ENCODE data around the gene MAP2K2. TPM values are rescaled to one million over a fixed set of nuclear protein-coding genes. Genes with fewer than 3 reads are reported as not detected.

MAP2K2 gene
- total RNA-seq, 2 experiments from 2014 or later: 108 to 133 TPM

GRCh38 chr19:4098493-4098892 lies 25.4 kb downstream of the MAP2K2 start:
- H3K27ac Mint-ChIP-seq: no peak overlapping the region
- peaks cover 23% of the 10 kb centered on the region for H3K36me3 Mint-ChIP-seq (ENCODE audit: low read depth)
- ATAC-seq (no peak), DNase-seq (no peak)
- intact Hi-C loops (cut with DNase I, micrococcal nuclease): no loop called here
- H3K4me1 Mint-ChIP-seq: peaks cover 2% of the 10 kb centered on the region
- ChIA-PET CTCF (interaction anchor here (0.6 kb wide), 1 partner anchor 54 kb away, joined by 4 read pairs; no protein-coding TSS in a partner anchor), POLR2A (no interaction called here)
- H3K27me3 Mint-ChIP-seq: no peaks in the 10 kb centered on the region
- H3K4me3 Mint-ChIP-seq: no peak overlapping the region
- no peaks in the 10 kb centered on the region for H3K9me3 Mint-ChIP-seq (ENCODE audit: low read depth)

GRCh38 chr19:4097501-4097900 lies 26.4 kb downstream of the MAP2K2 start:
- Mint-ChIP-seq H3K4me1 (no peaks in the 10 kb centered on the region), H3K27me3 (no peaks in the 10 kb centered on the region), H3K36me3 (ENCODE audit: low read depth) (peaks cover 27% of the 10 kb centered on the region), H3K27ac (no peak overlapping the region), H3K4me3 (no peak overlapping the region), H3K9me3 (ENCODE audit: low read depth) (no peaks in the 10 kb centered on the region)
- intact Hi-C loops (cut with DNase I, micrococcal nuclease): no loop called here
- ChIA-PET POLR2A (no interaction called here), CTCF (no interaction called here)
- no peak for ATAC-seq
- no peak for DNase-seq

GRCh38 chr19:4096049-4096892 lies 27.7 kb downstream of the MAP2K2 start:
- CTCF ChIA-PET: no interaction called here
- Mint-ChIP-seq H3K27me3 (no peaks in the 10 kb centered on the region), H3K36me3 (ENCODE audit: low read depth) (peaks cover 26% of the 10 kb centered on the region), H3K27ac (no peak overlapping the region), H3K4me1 (no peaks in the 10 kb centered on the region), H3K9me3 (ENCODE audit: low read depth) (no peaks in the 10 kb centered on the region), H3K4me3 (no peak overlapping the region)
- ATAC-seq (no peak), DNase-seq (no peak)
- POLR2A ChIA-PET: interaction anchor here (0.6 kb wide), 1 partner anchor 35 kb away, joined by 6 read pairs; no protein-coding TSS in a partner anchor
- intact Hi-C loops (cut with DNase I, micrococcal nuclease): no loop called here

- CTCF ChIA-PET: interaction anchor here (1.1 kb wide), 1 partner anchor 8 kb away, joined by 3 read pairs; no protein-coding TSS in a partner anchor
- ATAC-seq (no peak), DNase-seq (no peak)
- intact Hi-C loops (cut with DNase I, micrococcal nuclease): no loop called here
- Mint-ChIP-seq H3K27me3 (no peaks in the 10 kb centered on the region), H3K4me3 (no peak overlapping the region), H3K27ac (no peak overlapping the region), H3K4me1 (no peaks in the 10 kb centered on the region), H3K36me3 (ENCODE audit: low read depth) (peaks cover 21% of the 10 kb centered on the region), H3K9me3 (ENCODE audit: low read depth) (no peaks in the 10 kb centered on the region)
- POLR2A ChIA-PET: interaction anchor here (0.7 kb wide), 1 partner anchor 24 kb away, joined by 3 read pairs; no protein-coding TSS in a partner anchor
Measured at GRCh38 chr19:4095488-4095844, 28.5 kb downstream of the MAP2K2 start.

GRCh38 chr19:4094761-4095487 lies 29.0 kb downstream of the MAP2K2 start:
- Mint-ChIP-seq H3K4me3 (no peak overlapping the region), H3K27ac (no peak overlapping the region), H3K36me3 (ENCODE audit: low read depth) (peaks cover 26% of the 10 kb centered on the region), H3K27me3 (no peaks in the 10 kb centered on the region), H3K9me3 (ENCODE audit: low read depth) (no peaks in the 10 kb centered on the region), H3K4me1 (peaks cover 3% of the 10 kb centered on the region)
- ChIA-PET POLR2A (interaction anchor here (0.5 to 0.7 kb wide), 2 partner anchors 25 to 723 kb away, joined by 3 read pairs; no protein-coding TSS in a partner anchor), CTCF (interaction anchor here (1.1 kb wide), 1 partner anchor 9 kb away, joined by 3 read pairs; no protein-coding TSS in a partner anchor)
- intact Hi-C loops (cut with DNase I, micrococcal nuclease): no loop called here
- ATAC-seq: no peak
- no peak for DNase-seq

DNA sequence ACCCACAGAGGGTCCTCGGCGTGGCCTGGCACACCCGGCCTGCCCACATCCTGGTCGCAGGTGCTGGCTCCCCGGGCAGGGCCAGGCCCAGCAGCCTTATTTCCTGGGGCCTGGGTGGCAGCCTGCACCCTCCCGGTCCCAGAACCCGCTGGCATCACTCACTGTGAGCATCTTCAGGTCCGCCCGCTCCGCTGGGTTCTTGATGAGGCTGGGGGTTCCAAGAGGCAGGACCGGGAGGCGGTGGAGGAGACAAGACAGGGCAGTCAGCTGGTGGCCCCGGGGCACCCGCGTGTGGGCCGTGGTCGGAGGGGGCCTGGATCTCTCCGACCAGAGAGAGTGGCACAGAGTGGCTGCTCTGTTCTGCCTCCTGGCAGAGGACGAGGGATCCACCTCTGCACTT lies 29.6 kb downstream of the MAP2K2 start:
- Mint-ChIP-seq H3K4me1 (peaks cover 8% of the 10 kb centered on the region), H3K27me3 (no peaks in the 10 kb centered on the region), H3K9me3 (ENCODE audit: low read depth) (no peaks in the 10 kb centered on the region), H3K27ac (no peak overlapping the region), H3K4me3 (no peak overlapping the region), H3K36me3 (ENCODE audit: low read depth) (peaks cover 27% of the 10 kb centered on the region)
- ATAC-seq (no peak), DNase-seq (no peak)
- intact Hi-C loops (cut with DNase I, micrococcal nuclease): no loop called here
- POLR2A ChIA-PET: no interaction called here
- CTCF ChIA-PET: interaction anchor here (1.1 kb wide), 1 partner anchor 9 kb away, joined by 3 read pairs; no protein-coding TSS in a partner anchor

DNA sequence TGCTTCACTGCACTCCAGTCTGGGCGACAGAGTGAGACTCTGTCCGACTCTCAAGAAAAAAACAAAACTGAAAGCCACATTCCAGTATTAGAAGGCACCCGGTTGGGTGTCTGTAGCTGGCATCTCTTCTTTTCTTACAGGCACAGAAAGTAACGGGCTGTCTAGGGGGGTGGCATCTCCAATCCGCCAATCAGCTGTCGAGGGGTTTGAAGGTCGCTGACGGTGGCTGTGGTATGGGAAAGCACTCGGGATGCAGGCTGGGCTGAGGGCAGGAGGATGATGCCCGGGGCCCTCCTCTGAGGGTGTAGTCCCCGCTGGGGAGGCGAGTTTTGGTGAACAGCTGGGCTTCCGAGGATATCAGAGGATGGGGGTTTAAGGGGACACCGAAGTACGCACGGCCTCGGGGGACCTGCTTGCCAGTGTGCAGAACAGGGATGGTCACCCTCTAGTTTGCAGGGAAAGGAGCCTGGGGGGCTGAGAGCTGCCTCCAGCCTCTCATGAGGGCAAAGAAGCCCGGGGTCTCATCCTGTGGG lies 30.2 kb downstream of the MAP2K2 start:
- H3K4me1 Mint-ChIP-seq: peaks cover 14% of the 10 kb centered on the region
- ATAC-seq (no peak), DNase-seq (no peak)
- H3K4me3 Mint-ChIP-seq: no peak overlapping the region
- intact Hi-C loops (cut with DNase I, micrococcal nuclease): no loop called here
- CTCF ChIA-PET: no interaction called here
- no peak overlapping the region for H3K27ac Mint-ChIP-seq
- POLR2A ChIA-PET: no interaction called here
- H3K9me3 Mint-ChIP-seq (ENCODE audit: low read depth): no peaks in the 10 kb centered on the region
- H3K36me3 Mint-ChIP-seq (ENCODE audit: low read depth): peaks cover 26% of the 10 kb centered on the region
- no peaks in the 10 kb centered on the region for H3K27me3 Mint-ChIP-seq

DNA sequence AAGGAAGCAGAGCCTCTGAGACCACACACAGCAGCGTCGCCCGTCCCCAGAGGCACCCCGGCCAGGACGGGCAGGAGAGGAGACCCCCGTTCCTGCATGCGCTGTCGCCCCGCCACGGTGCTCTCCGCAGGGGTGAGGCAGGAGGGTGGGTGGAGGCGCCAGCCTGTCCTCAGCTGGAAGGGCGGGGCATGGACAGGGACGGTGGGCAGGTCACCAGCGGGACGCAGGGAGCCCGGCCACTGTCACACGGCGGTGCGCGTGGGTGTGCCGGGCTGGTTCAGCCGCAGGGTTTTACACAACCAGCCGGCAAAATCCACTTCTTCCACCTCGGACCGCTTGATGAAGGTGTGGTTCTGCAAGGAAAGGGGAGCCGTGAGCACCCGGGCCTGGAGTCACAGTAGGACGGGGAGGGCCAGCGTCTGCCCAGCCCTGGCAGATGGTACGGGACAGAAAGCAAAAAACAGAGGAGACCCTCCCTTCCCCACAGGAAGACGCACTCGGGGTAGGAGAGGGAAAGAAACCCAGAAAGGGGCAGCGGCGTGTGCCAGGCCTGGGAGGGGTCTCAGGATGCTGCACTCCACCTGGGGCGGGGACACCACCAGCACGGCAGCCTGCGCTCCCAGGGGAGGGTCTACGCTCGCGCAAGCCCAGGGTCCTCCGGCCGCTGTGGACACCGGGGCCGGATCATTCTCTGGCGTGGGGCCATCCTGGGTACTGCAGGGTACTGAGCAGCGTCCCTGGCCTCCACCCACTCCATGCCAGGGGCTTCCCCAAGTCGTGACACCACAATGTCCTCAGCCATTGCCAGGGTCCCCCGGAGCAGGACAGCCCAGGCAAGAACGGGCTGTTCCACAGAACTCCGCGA lies 33.3 kb downstream of the MAP2K2 start:
- H3K27ac Mint-ChIP-seq: peak overlapping the region; percentile 93
- intact Hi-C loops (cut with DNase I, micrococcal nuclease): no loop called here
- no peak for DNase-seq
- no peaks in the 10 kb centered on the region for H3K9me3 Mint-ChIP-seq (ENCODE audit: low read depth)
- ChIA-PET CTCF (interaction anchor here (0.5 to 1.6 kb wide), 2 partner anchors 23 to 50 kb away, joined by 4 to 5 read pairs; no protein-coding TSS in a partner anchor), POLR2A (no interaction called here)
- H3K4me3 Mint-ChIP-seq: peak overlapping the region; percentile 76
- H3K27me3 Mint-ChIP-seq: no peaks in the 10 kb centered on the region
- H3K4me1 Mint-ChIP-seq: peaks cover 38% of the 10 kb centered on the region
- ATAC-seq: no peak
- H3K36me3 Mint-ChIP-seq (ENCODE audit: low read depth): peaks cover 17% of the 10 kb centered on the region

GRCh38 chr19:4089946-4090345 lies 34.0 kb downstream of the MAP2K2 start:
- DNase-seq (no peak), ATAC-seq (no peak)
- CTCF ChIA-PET: interaction anchor here (0.5 to 1.6 kb wide), 2 partner anchors 24 to 51 kb away, joined by 4 to 5 read pairs; no protein-coding TSS in a partner anchor
- Mint-ChIP-seq H3K27ac (peak overlapping the region; percentile 93), H3K4me3 (peak overlapping the region; percentile 76), H3K4me1 (peaks cover 38% of the 10 kb centered on the region), H3K9me3 (ENCODE audit: low read depth) (no peaks in the 10 kb centered on the region), H3K27me3 (no peaks in the 10 kb centered on the region), H3K36me3 (ENCODE audit: low read depth) (peaks cover 17% of the 10 kb centered on the region)
- POLR2A ChIA-PET: no interaction called here
- intact Hi-C loops (cut with DNase I, micrococcal nuclease): loop anchor here in 1 of 2 experiments (1.0 kb wide), 1 partner anchor 23 kb away; no protein-coding TSS in a partner anchor

- intact Hi-C loops (cut with DNase I, micrococcal nuclease): loop anchor here in 1 of 2 experiments (1.0 kb wide), 1 partner anchor 22 kb away; no protein-coding TSS in a partner anchor
- ChIA-PET CTCF (interaction anchor here (0.5 to 1.6 kb wide), 2 partner anchors 24 to 51 kb away, joined by 4 to 5 read pairs; no protein-coding TSS in a partner anchor), POLR2A (interaction anchor here (0.6 kb wide), 1 partner anchor 19 kb away, joined by 5 read pairs; no protein-coding TSS in a partner anchor)
- peak; percentile 80 for ATAC-seq
- Mint-ChIP-seq H3K4me1 (peaks cover 43% of the 10 kb centered on the region), H3K4me3 (peak overlapping the region; percentile 76), H3K9me3 (ENCODE audit: low read depth) (no peaks in the 10 kb centered on the region), H3K36me3 (ENCODE audit: low read depth) (peaks cover 17% of the 10 kb centered on the region), H3K27ac (peak overlapping the region; percentile 93), H3K27me3 (no peaks in the 10 kb centered on the region)
- DNase-seq: peak; percentile 78
Measured at GRCh38 chr19:4089400-4089908, 34.5 kb downstream of the MAP2K2 start.
